Stimulated activated CD4-positive, alpha-beta T cell treated with anti-CD3 and anti-CD28 coated beads, Interleukin-15, amount 100 ng/mL, for 48 hours (primary cell): ENCODE data around the gene ZMAT3.
"Not testable (repeated sequence)": the region's sequence is repeated elsewhere in the genome, so short reads cannot be mapped to it uniquely, and the experiment has no call there.

Source experiments
- DNase-seq, 2 donors: peaks; one replicate each; pipeline ENCODE4 v3.0.0-alpha.2; 2020; ENCODE audit warnings: low read depth in 2 of 2

ZMAT3 gene, protein sequence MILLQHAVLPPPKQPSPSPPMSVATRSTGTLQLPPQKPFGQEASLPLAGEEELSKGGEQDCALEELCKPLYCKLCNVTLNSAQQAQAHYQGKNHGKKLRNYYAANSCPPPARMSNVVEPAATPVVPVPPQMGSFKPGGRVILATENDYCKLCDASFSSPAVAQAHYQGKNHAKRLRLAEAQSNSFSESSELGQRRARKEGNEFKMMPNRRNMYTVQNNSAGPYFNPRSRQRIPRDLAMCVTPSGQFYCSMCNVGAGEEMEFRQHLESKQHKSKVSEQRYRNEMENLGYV

DNA sequence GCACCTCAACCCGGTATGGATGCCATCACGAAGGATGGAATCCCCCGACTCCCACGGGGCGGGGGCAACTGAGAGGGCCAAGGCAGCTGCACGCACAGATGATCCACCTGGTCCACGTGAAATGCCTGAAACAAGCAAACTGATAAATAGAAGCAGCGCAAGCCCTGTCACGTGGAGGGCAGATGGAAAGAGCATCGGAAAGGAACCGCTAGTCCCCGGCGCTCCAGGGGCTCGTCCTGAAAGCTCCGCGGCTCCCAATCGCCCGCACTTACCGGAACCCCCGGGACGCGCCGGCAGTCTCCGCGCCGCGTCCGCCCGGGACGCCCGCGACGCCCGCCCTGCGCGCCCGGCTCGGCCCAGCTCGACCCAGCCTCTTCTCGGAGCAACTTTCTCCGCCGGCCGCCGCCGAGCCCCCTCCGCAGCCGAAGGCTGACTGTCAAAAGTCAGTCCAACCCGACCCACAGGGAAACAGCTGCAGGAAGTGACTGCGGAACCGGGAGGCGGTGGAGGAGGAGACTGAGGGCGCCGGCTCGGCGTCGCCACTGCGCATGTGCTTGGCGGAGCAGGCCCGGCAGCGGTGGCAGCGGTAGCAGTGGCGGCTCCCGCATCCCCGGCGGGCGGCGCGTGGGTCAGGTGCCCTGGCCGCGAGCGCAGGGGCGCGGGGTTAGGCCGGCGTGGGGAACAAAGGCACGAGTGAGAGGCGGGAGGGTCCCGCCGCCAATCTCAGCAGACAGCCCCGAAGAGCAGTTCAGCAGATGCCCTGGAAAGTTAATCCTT, at the start of gene ZMAT3:
Gene ZMAT3, minus strand, starts transcription at position 487 of the 777 bp plus-strand sequence. CDS start 4,057 bp downstream, outside the sequence.
- peak; percentile 70 to 73 for DNase-seq

GRCh38 chr3:179116816-179117215, 45.2 kb upstream of the ZMAT3 start:
- DNase-seq = no peak

DNA sequence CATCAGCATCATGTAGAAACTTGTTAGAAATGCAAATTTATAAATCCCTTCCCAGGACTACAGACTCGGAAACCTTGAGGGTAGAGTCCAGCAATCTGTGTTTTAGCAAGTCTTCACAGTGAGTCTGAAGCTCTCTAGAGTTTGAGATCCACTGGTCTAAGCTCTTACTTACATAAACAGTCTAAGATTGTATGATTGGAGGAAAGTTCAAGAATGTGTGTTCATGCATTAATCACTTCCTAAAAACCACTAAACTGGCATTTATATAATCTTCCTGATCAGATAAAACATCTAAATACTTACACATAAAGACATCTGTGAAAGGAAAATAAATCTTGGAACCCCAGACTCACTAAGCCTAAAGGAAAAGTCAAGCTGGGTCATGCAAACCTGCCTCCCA, 43.8 kb upstream of the ZMAT3 start:
- DNase-seq = not testable (repeated sequence)

- DNase-seq = no peak
These were observed 42.3 kb upstream of the ZMAT3 start for GRCh38 chr3:179113903-179114302.

GRCh38 chr3:179108086-179108485, 36.5 kb upstream of the ZMAT3 start:
- DNase-seq = no peak

DNA sequence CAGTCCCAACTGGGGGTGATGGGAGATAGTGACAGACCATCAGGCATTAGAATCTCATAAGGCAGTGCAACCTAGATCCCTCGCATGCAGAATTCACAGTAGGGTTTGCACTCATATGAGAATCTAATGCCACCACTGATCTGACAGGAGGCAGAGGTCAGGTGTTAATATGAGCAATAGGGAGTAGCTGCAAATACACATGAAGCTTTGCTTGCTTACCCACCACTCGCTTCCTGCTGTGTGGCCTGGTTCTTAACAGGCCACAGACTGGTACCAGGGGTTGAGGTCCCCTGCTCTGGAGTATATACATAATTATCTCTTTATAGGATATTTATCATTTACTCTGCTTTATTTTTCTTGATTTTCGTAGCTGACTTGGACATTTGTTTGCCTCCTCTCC, 36.0 kb upstream of the ZMAT3 start:
- no peak for DNase-seq

GRCh38 chr3:179105881-179106280, 34.3 kb upstream of the ZMAT3 start:
- DNase-seq = no peak

DNA sequence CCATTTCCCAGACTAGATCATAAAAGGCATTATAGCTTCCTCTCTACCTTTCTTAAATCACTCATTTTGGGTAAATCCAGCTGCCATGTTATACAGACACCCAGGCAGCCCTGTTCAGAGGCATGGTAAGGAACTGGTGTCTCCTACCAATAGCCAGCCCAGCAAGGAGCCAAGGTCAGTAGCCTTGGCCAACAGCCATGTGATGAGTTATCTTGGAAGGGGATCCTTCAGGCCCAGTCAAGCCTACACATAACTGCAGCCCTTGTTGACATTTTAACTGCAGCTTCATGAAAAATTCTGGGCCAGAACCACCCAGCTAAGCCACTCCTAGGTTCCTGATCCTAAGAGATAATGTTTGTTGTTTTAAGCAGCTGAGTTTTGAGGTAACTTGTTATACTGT, 29.0 kb upstream of the ZMAT3 start:
- DNase-seq = no peak

GRCh38 chr3:179098388-179099077, 26.9 kb upstream of the ZMAT3 start:
- no peak for DNase-seq

GRCh38 chr3:179093807-179094206, 22.2 kb upstream of the ZMAT3 start:
- DNase-seq = no peak

DNA sequence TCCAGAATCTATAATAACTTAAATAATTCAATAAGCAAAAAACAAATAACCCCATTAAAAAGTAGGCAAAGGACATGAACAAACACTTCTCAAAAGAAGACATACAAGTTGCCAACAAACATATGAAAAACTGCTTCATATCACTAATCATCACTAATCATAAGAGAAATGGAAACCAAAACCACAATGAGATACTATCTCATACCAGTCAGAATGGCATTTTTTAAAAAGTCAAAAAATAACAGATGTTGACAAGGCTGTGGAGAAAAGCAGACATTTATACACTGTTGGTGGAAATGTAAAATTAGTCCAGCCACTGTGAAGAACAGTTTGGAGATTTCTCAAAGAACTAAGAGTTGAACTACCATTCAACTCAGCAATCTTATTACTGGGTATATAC, 19.5 kb upstream of the ZMAT3 start:
- no peak for DNase-seq

DNA sequence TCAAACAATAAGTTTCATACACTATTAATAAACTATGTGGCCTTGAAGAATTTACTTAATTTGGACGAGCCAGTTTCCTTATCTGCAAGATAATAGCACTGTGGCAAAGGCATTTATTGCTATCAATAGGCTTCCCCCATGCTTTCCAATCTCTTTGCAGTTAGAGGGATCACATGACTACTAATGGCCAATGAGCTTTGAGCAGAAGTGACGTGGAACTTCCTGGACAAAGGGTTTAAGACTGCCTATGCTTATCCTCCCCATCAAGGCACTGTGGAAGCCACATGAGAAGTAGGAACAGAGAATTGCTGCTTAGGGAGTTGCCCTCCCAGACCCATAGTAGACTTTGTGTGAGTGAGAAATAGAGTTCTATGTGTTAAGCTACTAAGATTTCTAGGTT, 16.7 kb upstream of the ZMAT3 start:
- DNase-seq = no peak

GRCh38 chr3:179083977-179084376, 12.4 kb upstream of the ZMAT3 start:
- DNase-seq = no peak

- no peak for DNase-seq
These were observed 10.8 kb upstream of the ZMAT3 start for GRCh38 chr3:179082416-179082815.

DNA sequence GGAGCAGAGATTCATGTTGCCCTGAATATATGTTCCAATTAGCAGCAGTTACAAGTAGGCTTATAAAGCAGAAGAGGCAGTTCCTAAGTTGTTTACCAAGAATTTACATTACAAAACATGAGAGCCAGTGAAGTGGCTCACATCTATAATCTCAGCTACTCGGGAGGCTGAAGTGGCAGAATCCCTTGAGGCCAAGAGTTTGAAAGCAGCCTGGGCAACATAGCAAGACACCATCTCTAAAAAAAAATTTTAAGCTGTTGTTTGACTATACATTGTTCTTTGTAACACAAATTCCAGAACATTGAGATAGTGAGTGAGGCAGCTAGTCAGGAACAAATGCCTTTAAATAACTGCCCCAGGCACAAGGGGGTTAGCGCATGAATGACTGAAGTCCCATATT, 10.3 kb upstream of the ZMAT3 start:
- DNase-seq = no peak

DNA sequence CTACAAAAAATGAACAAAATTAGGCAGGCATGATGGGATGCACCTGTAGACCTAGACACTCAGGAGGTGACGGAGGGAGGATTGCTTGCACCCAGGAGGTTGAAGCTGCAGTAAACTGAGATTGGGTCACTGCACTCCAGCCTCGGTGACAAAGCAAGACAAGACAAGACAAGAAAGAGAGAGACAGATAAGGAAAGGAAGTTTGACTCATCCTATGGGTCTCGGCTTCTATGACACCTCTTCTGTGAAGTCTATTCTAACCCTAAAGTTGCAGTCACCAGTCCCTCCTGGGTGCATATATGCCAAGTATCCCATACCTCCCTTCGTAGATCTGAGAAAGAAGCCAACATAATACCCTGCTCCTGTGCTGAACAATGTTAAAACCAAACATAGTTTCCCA, 7.9 kb upstream of the ZMAT3 start:
- DNase-seq = no peak

DNA sequence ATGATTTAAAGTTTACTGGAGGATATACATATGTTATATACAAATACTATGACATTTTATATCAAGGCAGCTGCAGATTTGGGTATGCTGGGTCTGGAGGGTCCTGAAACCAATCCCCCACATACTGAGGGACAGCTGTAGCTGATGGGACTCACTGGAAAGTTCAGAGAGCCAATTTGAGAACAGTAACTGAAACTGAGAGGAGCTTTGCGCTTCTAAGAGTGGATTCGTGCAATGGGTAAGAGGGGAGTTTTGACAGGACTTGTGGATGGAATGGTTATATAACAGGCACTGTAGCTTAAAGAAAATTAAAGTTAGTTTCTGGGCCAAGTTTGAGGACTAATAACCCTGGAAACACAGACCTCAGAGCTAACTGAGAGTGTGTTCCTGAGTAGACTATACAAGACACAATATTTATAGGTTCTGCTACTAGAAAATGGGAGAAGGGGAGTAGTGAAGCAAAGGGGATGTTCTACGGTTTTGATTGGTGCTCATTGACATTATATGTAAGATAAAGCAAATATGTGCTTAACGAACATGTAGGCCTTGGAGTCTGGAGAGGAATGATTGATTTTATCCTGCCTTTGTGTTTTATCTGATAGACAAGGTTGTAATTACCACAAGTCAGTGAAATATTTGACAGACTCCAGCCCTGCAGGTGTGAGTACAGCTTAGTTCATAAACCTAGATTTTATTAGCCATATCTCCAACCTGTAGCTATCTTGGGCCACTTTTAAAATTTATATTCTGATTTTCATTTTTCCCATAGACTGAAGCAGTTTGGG, 4.8 kb upstream of the ZMAT3 start:
- no peak for DNase-seq

GRCh38 chr3:179074656-179075055, 3.0 kb upstream of the ZMAT3 start:
- DNase-seq = no peak

GRCh38 chr3:179073816-179074215, 2.2 kb upstream of the ZMAT3 start:
- DNase-seq = no peak

- DNase-seq = peak; percentile 19 to 28
These were observed 460 bp upstream of the ZMAT3 start for GRCh38 chr3:179072100-179072438.

DNA sequence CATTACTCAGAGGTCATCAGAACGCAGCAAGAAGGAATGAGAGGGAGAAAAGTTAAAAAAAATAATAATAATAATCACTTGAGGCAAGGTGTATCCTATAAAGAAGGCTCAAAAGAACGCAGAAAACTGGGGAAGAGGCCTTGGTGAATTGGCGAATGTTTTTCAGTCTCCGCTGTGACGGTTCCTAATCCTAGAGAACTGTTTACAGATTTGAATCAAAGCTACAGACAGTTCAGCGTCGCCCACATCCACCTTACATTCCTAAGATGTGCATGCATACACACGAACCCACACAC, 634 bp downstream of the ZMAT3 start:
- no peak for DNase-seq

- DNase-seq = no peak
These were observed 1.7 kb downstream of the ZMAT3 start for GRCh38 chr3:179069762-179070390.
